Gastrocnemius medialis (tissue), 4 donors: ENCODE measurements around the gene SLCO4A1. TPM values are rescaled to one million over a fixed set of nuclear protein-coding genes. Genes with fewer than 3 reads are reported as not detected.

Experiments used
- ATAC-seq, 2 donors: fragments of 150-250 bp; one replicate each; pipeline ENCODE4 v1.9.1; 2016
- DNase-seq, 2 donors: peaks; one replicate each; pipeline ENCODE4 v3.0.0-alpha.2; 2019
- H3K27ac ChIP-seq, 4 donors: fragments of 200-600 bp; sonication (generic); 1 replicate in 1 of 4; 2 replicates in 3 of 4; pipeline ENCODE4 v1.5.1; 2016 to 2018; ENCODE audit warnings: mild to moderate bottlenecking in 2 of 4, moderate library complexity in 1 of 4
- H3K27me3 ChIP-seq, 3 donors: fragments of 200-600 bp; sonication (generic) in 2 of 3; 1 replicate in 1 of 3; 2 replicates in 2 of 3; pipeline versions ENCODE4 v1.5.1 to v1.6.0; 2016 to 2019; ENCODE audit warnings: mild to moderate bottlenecking in 1 of 3, moderate library complexity in 1 of 3
- H3K36me3 ChIP-seq, 2 donors: fragments of 200-600 bp; sonication (generic) in 1 of 2; one replicate each; pipeline ENCODE4 v1.5.1; 2017 to 2018
- H3K4me1 ChIP-seq, 2 donors: fragments of 200-600 bp; sonication (generic) in 1 of 2; one replicate each; pipeline ENCODE4 v1.5.1; 2016 to 2017; ENCODE audit warnings: mild to moderate bottlenecking in 2 of 2
- H3K4me3 ChIP-seq, 4 donors: fragments of 200-600 bp; sonication (generic) in 3 of 4; 1 replicate in 1 of 4; 2 replicates in 3 of 4; pipeline ENCODE4 v1.5.1; 2016 to 2019; ENCODE audit warnings: mild to moderate bottlenecking in 2 of 4
- H3K9me3 ChIP-seq, 3 donors: fragments of 200-600 bp; sonication (generic) in 2 of 3; 1 replicate in 1 of 3; 2 replicates in 2 of 3; pipeline ENCODE4 v1.5.1; 2016 to 2019
- CTCF ChIP-seq, 5 experiments: fragments of 450-650 bp in 3 of 5; fragments of 200-600 bp in 2 of 5; sonication (generic) in 2 of 5; IDR thresholded peaks in 4 of 5; conservative IDR thresholded peaks in 1 of 5; 1 replicate in 4 of 5; 2 replicates in 1 of 5; pipeline ENCODE4 v1.5.1; 2016 to 2019; ENCODE audit warnings: antibody characterized with exemption in 5 of 5, mild to moderate bottlenecking in 3 of 5, moderate library complexity in 3 of 5
- POLR2A ChIP-seq, 2 donors: fragments of 450-650 bp; IDR thresholded peaks; one replicate each; pipeline ENCODE4 v1.6.1; 2017; ENCODE audit warnings: antibody characterized with exemption in 2 of 2, mild to moderate bottlenecking in 2 of 2, moderate library complexity in 2 of 2
- in situ Hi-C, 4 donors: fragments of 200-750 bp; cut with MboI; loops; one replicate each; pipeline versions ENCODE4 v1.15.0 to v1.8.0; 2017; ENCODE audit warnings: low sequenced_read_pairs in 4 of 4
- intact Hi-C: fragments of 100-400 bp; cut with DNase I; formaldehyde crosslinking; loops from one replicate; pipeline ENCODE4 v1.15.1; 2023; ENCODE audit warnings: low total_unique reads
- total RNA-seq, 4 donors: library from RNA; depleted of rRNA; stranded (reverse); fragments of >200 nt; gene quantifications; one replicate each; pipeline versions ENCODE4 v1.1.0 to v1.2.3, GENCODE V29; 2016

Gene SLCO4A1
- total RNA-seq, 4 donors from 2014 or later, result 20.4 to 26.9 (median 21.8) TPM

GRCh38 chr20:62714006-62714405 lies 71.7 kb downstream of the SLCO4A1 start:
- no peaks in the 10 kb centered on the region for H3K36me3 ChIP-seq
- peaks cover 39 to 45% (median 42%) of the 10 kb centered on the region in 3 donors for H3K27me3 ChIP-seq
- no peak for TF ChIP-seq CTCF (IDR thresholded peaks at IDR 0.05 in 4 of 5, conservative IDR thresholded peaks at IDR 0.05 in 1 of 5)
- no peak for TF ChIP-seq POLR2A (IDR thresholded peaks at IDR 0.05)
- H3K27ac ChIP-seq, result no peak overlapping the region
- H3K4me1 ChIP-seq, result no peaks in the 10 kb centered on the region
- intact Hi-C loops, result no loop called here
- H3K9me3 ChIP-seq, result no peaks in the 10 kb centered on the region
- no peak for DNase-seq
- no peak for ATAC-seq
- H3K4me3 ChIP-seq, result no peak overlapping the region
- in situ Hi-C loops, result no loop called here

GRCh38 chr20:62714799-62715198 lies 72.5 kb downstream of the SLCO4A1 start:
- no peaks in the 10 kb centered on the region for H3K36me3 ChIP-seq
- intact Hi-C loops, result no loop called here
- in situ Hi-C loops, result no loop called here
- no peak overlapping the region for H3K4me3 ChIP-seq
- peaks cover 34 to 39% (median 35%) of the 10 kb centered on the region in 3 donors for H3K27me3 ChIP-seq
- no peaks in the 10 kb centered on the region for H3K4me1 ChIP-seq
- ATAC-seq, result no peak
- no peak for DNase-seq
- no peak overlapping the region for H3K27ac ChIP-seq
- no peaks in the 10 kb centered on the region for H3K9me3 ChIP-seq
- no peak for TF ChIP-seq CTCF (IDR thresholded peaks at IDR 0.05 in 4 of 5, conservative IDR thresholded peaks at IDR 0.05 in 1 of 5)
- no peak for TF ChIP-seq POLR2A (IDR thresholded peaks at IDR 0.05)

GRCh38 chr20:62715201-62715600 lies 72.9 kb downstream of the SLCO4A1 start:
- Histone ChIP-seq H3K4me1 (no peaks in the 10 kb centered on the region), H3K4me3 (no peak overlapping the region), H3K27me3 (peaks cover 31 to 35% (median 33%) of the 10 kb centered on the region in 3 donors), H3K27ac (no peak overlapping the region), H3K36me3 (no peaks in the 10 kb centered on the region), H3K9me3 (no peaks in the 10 kb centered on the region)
- DNase-seq, result no peak
- intact Hi-C loops, result no loop called here
- in situ Hi-C loops, result no loop called here
- ATAC-seq, result no peak
- TF ChIP-seq CTCF (IDR thresholded peaks at IDR 0.05 in 4 of 5, conservative IDR thresholded peaks at IDR 0.05 in 1 of 5), result no peak
- no peak for TF ChIP-seq POLR2A (IDR thresholded peaks at IDR 0.05)

GRCh38 chr20:62716198-62716940 lies 74.1 kb downstream of the SLCO4A1 start:
- Histone ChIP-seq H3K36me3 (no peaks in the 10 kb centered on the region), H3K9me3 (no peaks in the 10 kb centered on the region), H3K4me1 (no peaks in the 10 kb centered on the region), H3K4me3 (no peak overlapping the region), H3K27me3 (peaks cover 19 to 29% (median 23%) of the 10 kb centered on the region in 3 donors), H3K27ac (no peak overlapping the region)
- intact Hi-C loops (no loop called here), in situ Hi-C loops (no loop called here)
- no peak for TF ChIP-seq CTCF (IDR thresholded peaks at IDR 0.05 in 4 of 5, conservative IDR thresholded peaks at IDR 0.05 in 1 of 5)
- TF ChIP-seq POLR2A (IDR thresholded peaks at IDR 0.05), result no peak
- no peak for ATAC-seq
- DNase-seq, result no peak
